H1 (cell line): ENCODE results near the gene SLC18A3. TPM values are rescaled to one million over a fixed set of nuclear protein-coding genes. Genes with fewer than 3 reads are reported as not detected.

Source experiments
- CTCF ChIA-PET: fragments of 300-600 bp; sonication (Branson Sonifier 250); formaldehyde crosslinking; loops from one replicate; lab custom pipeline; 2021; ENCODE audit not compliant: partially characterized antibody; lab: Charles Lee
- POLR2A ChIA-PET: fragments of 300-600 bp; sonication (Branson Sonifier 250); formaldehyde crosslinking; loops from one replicate; lab custom pipeline; 2021; ENCODE audit warnings: inconsistent platforms; ENCODE audit not compliant: partially characterized antibody; lab: Charles Lee
- DNase-seq, 2 experiments: peaks; one replicate each; pipeline versions ENCODE4 v3.0.0 to v3.0.0-alpha.2; 2010 to 2022; ENCODE audit warnings: low spot score in 2 of 2, low read depth in 1 of 2, mixed read lengths in 1 of 2
- FAIRE-seq: peaks from 2 replicates; lab custom pipeline; 2011; peaks lifted over from hg19 to GRCh38; lab: Jason Lieb, UNC
- H2AFZ ChIP-seq: 2 replicates; pipeline ENCODE4 v1.8.1; 2012; ENCODE audit warnings: low read length, inconsistent platforms
- H2AK5ac ChIP-seq: 2 replicates; pipeline ENCODE4 v1.6.1; 2013; ENCODE audit warnings: low read depth, low read length
- H2BK120ac ChIP-seq: replicated peaks from 2 replicates; pipeline ENCODE3; 2013; ENCODE audit warnings: low read depth, low read length, inconsistent platforms
- H2BK12ac ChIP-seq: 2 replicates; pipeline ENCODE4 v1.6.1; 2013; ENCODE audit warnings: low read depth, low read length
- H2BK15ac ChIP-seq: 2 replicates; pipeline ENCODE4 v1.6.1; 2013; ENCODE audit warnings: low read length
- H2BK20ac ChIP-seq: 2 replicates; pipeline ENCODE4 v1.6.1; 2013; ENCODE audit warnings: low read length
- H2BK5ac ChIP-seq: 2 replicates; pipeline ENCODE4 v1.6.1; 2013; ENCODE audit warnings: low read depth, low read length
- H3K14ac ChIP-seq: 2 replicates; pipeline ENCODE4 v1.6.1; 2013; ENCODE audit warnings: inconsistent platforms; ENCODE audit not compliant: insufficient read length
- H3K18ac ChIP-seq: 2 replicates; pipeline ENCODE4 v1.6.1; 2013; ENCODE audit warnings: low read length; ENCODE audit errors: extremely low read depth
- H3K23ac ChIP-seq: 2 replicates; pipeline ENCODE4 v1.6.1; 2013; ENCODE audit warnings: inconsistent platforms; ENCODE audit not compliant: insufficient read length
- H3K23me2 ChIP-seq: 2 replicates; pipeline ENCODE4 v1.6.1; 2013; ENCODE audit warnings: low read depth, low read length
- H3K27ac ChIP-seq: 2 replicates; pipeline ENCODE4 v1.6.1; 2011; ENCODE audit warnings: low read depth, low read length, inconsistent platforms
- H3K27me3 ChIP-seq, 4 experiments: replicated peaks in 1 of 4; 1 replicate in 1 of 4; 2 replicates in 3 of 4; pipeline versions ENCODE4 v1.6.1 to v1.8.1; 2011 to 2013; ENCODE audit warnings: low read length in 3 of 4, mild to moderate bottlenecking in 3 of 4, inconsistent platforms in 2 of 4, mixed read lengths in 2 of 4, moderate library complexity in 1 of 4; ENCODE audit not compliant: control insufficient read depth in 3 of 4, insufficient read depth in 3 of 4; ENCODE audit errors: extremely low read depth in 1 of 4
- H3K36me3 ChIP-seq, 4 experiments: 2 replicates each; pipeline versions ENCODE4 v1.6.1 to v1.8.1; 2011 to 2013; ENCODE audit warnings: mild to moderate bottlenecking in 4 of 4, low read length in 3 of 4, moderate library complexity in 2 of 4, control low read depth in 1 of 4, inconsistent platforms in 1 of 4; ENCODE audit not compliant: insufficient read depth in 4 of 4, control insufficient read depth in 2 of 4
- H3K4ac ChIP-seq: replicated peaks from 2 replicates; pipeline ENCODE3; 2013; ENCODE audit warnings: low read length, low read depth, mixed read lengths, inconsistent platforms; ENCODE audit not compliant: insufficient read length
- H3K4me1 ChIP-seq, 4 experiments: replicated peaks in 1 of 4; 1 replicate in 1 of 4; 2 replicates in 3 of 4; pipeline versions ENCODE4 v1.6.1 to v1.8.1; 2011 to 2013; ENCODE audit warnings: low read length in 3 of 4, inconsistent platforms in 2 of 4, mixed read lengths in 1 of 4; ENCODE audit not compliant: insufficient read depth in 4 of 4, control insufficient read depth in 3 of 4
- H3K4me2 ChIP-seq, 2 experiments: 2 replicates each; pipeline versions ENCODE4 v1.6.1 to v1.8.1; 2011 to 2013; ENCODE audit warnings: low read depth in 2 of 2, low read length in 2 of 2, control low read depth in 1 of 2, inconsistent platforms in 1 of 2, mild to moderate bottlenecking in 1 of 2; ENCODE audit not compliant: insufficient read depth in 1 of 2
- H3K4me3 ChIP-seq, 4 experiments: fragments of 200-600, 300-600 bp in 1 of 4; sonication (generic), shearing (Covaris generic), sonication (Bioruptor Twin) in 1 of 4; 2 replicates each; pipeline versions ENCODE4 v1.5.1 to v1.8.1; 2011 to 2016; ENCODE audit warnings: low read length in 4 of 4, low read depth in 3 of 4, control low read depth in 2 of 4, inconsistent platforms in 2 of 4, mild to moderate bottlenecking in 2 of 4, mixed read lengths in 1 of 4, moderate library complexity in 1 of 4; ENCODE audit not compliant: insufficient read depth in 2 of 4; ENCODE audit errors: extremely low read depth in 1 of 4
- H3K56ac ChIP-seq: replicated peaks from 2 replicates; pipeline ENCODE3; 2013; ENCODE audit warnings: low read depth, mild to moderate bottlenecking, mixed read lengths, low read length, inconsistent platforms; ENCODE audit not compliant: insufficient read length
- H3K79me1 ChIP-seq: 2 replicates; pipeline ENCODE4 v1.6.1; 2013; ENCODE audit warnings: low read depth, low read length, control low read depth
- H3K79me2 ChIP-seq, 2 experiments: 2 replicates each; pipeline versions ENCODE4 v1.6.1 to v1.8.1; 2012 to 2013; ENCODE audit warnings: low read length in 2 of 2, mild to moderate bottlenecking in 2 of 2, inconsistent platforms in 1 of 2; ENCODE audit not compliant: insufficient read depth in 2 of 2, control insufficient read depth in 1 of 2
- H3K9ac ChIP-seq, 4 experiments: replicated peaks in 1 of 4; 1 replicate in 1 of 4; 2 replicates in 3 of 4; pipeline versions ENCODE4 v1.6.1 to v1.8.1; 2011 to 2013; ENCODE audit warnings: low read depth in 3 of 4, low read length in 3 of 4, control low read depth in 2 of 4, mild to moderate bottlenecking in 2 of 4, moderate library complexity in 2 of 4, inconsistent platforms in 1 of 4; ENCODE audit errors: extremely low read depth in 1 of 4
- H3K9me3 ChIP-seq, 2 experiments: 2 replicates each; pipeline versions ENCODE4 v1.6.1 to v1.8.1; 2012 to 2013; ENCODE audit warnings: mild to moderate bottlenecking in 2 of 2, moderate library complexity in 2 of 2, control low read depth in 1 of 2, inconsistent platforms in 1 of 2, low read depth in 1 of 2, low read length in 1 of 2, mixed read lengths in 1 of 2; ENCODE audit not compliant: insufficient read depth in 2 of 2
- H4K20me1 ChIP-seq, 2 experiments: replicated peaks in 1 of 2; 2 replicates each; pipeline versions ENCODE3 to v1.8.1; 2011 to 2013; ENCODE audit warnings: inconsistent platforms in 2 of 2, low read length in 2 of 2, mild to moderate bottlenecking in 1 of 2; ENCODE audit not compliant: insufficient read depth in 2 of 2, control insufficient read depth in 1 of 2
- H4K5ac ChIP-seq: 2 replicates; pipeline ENCODE4 v1.6.1; 2013; ENCODE audit warnings: low read length, low read depth, mixed read lengths, inconsistent platforms; ENCODE audit not compliant: insufficient read length
- H4K8ac ChIP-seq: 2 replicates; pipeline ENCODE4 v1.8.0; 2013; ENCODE audit warnings: mild to moderate bottlenecking, moderate library complexity, low read length, inconsistent platforms; ENCODE audit not compliant: insufficient read depth; ENCODE audit errors: extremely low read depth
- H4K91ac ChIP-seq: replicated peaks from 2 replicates; pipeline ENCODE3; 2013; ENCODE audit warnings: low read length, mixed read lengths, inconsistent platforms; ENCODE audit not compliant: insufficient read length
- BACH1 ChIP-seq: IDR thresholded peaks from 2 replicates; pipeline ENCODE4 v1.6.1; 2012; ENCODE audit warnings: low read length, improper control_type of control experiment
- CEBPB ChIP-seq: IDR thresholded peaks from 2 replicates; pipeline ENCODE4 v1.6.1; 2012; ENCODE audit warnings: low read depth, low read length
- EGR1 ChIP-seq: IDR thresholded peaks from 2 replicates; pipeline ENCODE4 v1.6.1; 2011; ENCODE audit warnings: low read depth, low read length, borderline replicate concordance
- EZH2 ChIP-seq: fragments of 200-600 bp; sonication (generic); IDR thresholded peaks from 2 replicates; pipeline ENCODE4 v1.7.1; 2012; ENCODE audit warnings: low read depth, mild to moderate bottlenecking, moderate library complexity, low read length, inconsistent platforms; ENCODE audit not compliant: severe bottlenecking
- JUN ChIP-seq: IDR thresholded peaks from 2 replicates; pipeline ENCODE4 v1.6.1; 2011; ENCODE audit warnings: low read depth, mild to moderate bottlenecking, improper control_type of control experiment, low read length
- KDM5A ChIP-seq: fragments of 200-600 bp; IDR thresholded peaks from 2 replicates; pipeline ENCODE4 v1.7.1; 2012; ENCODE audit warnings: mild to moderate bottlenecking, low read length, inconsistent platforms, mixed read lengths
- WGBS, 2 experiments: shearing (Covaris generic) in 1 of 2; methylation state at CpG; one replicate each; pipeline versions ENCODE4 v1.1.6 to v1.1.7; 2013 to 2015; ENCODE audit warnings: low lambda C conversion rate in 2 of 2, mixed read lengths in 2 of 2, inconsistent platforms in 1 of 2, low coverage in 1 of 2, missing lambda C conversion rate in 1 of 2; ENCODE audit not compliant: insufficient replicate concordance in 2 of 2, insufficient coverage in 1 of 2, insufficient read length in 1 of 2; ENCODE audit errors: extremely low coverage in 1 of 2, missing lambda C conversion rate in 1 of 2; 5-methylcytosine and 5-hydroxymethylcytosine counted together
- polyA plus RNA-seq, 7 experiments: library from polyadenylated mRNA; depleted of rRNA in 3 of 7; stranded (reverse) in 5 of 7; unstranded in 2 of 7; fragments of >200 nt in 5 of 7; fragments of 200-250 nt in 2 of 7; gene quantifications; 1 replicate in 5 of 7; 2 replicates in 1 of 7; 4 replicates in 1 of 7; pipeline versions ENCODE4 v1.2.1 to v1.2.3, GENCODE V29; 2011 to 2013; ENCODE audit warnings: missing spikeins in 2 of 7, mixed read lengths in 2 of 7
- total RNA-seq: library from RNA; stranded (reverse); fragmentation: NEBNext Ultra II Directional; extraction: Animal tissue kit (Norgen Biotek cat#: 25700); gene quantifications from 2 replicates; pipeline ENCODE4 v1.2.1, GENCODE V29; 2021

Gene SLC18A3
- total and polyA plus RNA-seq, 2 of the 8 experiments (the other 6 are each of a cell fraction or from before 2014, with no cell fraction given) = 0.17 TPM; not detected in 1

DNA sequence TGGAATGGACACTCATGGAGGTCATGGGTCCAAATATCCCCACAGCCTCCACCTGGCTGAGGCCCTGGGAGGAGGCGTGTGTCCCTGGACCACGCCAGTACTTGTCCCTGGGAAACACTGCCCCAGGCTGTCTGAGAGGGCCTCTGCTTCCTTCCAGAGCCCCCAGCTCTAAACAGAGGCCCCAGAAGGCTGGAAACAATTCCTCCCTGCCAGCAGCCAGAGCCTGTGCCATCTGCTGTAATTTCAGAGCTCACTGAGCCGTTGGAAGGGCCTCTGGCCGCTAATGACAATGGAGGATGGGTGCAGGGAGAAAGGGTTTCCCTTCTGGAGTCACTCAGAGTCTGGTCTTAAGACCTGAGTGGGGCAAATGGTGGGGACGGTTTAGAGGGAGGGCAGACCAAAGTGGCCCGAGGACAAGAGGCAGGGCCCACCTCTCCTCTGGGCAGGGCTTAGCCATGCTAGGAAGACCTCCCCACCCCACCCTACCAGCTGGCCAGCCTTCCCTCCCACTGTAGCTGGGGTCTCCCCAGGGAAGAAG, 10.8 kb downstream of the SLC18A3 start:
- TF ChIP-seq EGR1 = no peak
- TF ChIP-seq EZH2 = no peak
- TF ChIP-seq KDM5A = no peak
- TF ChIP-seq JUN = no peak
- TF ChIP-seq CEBPB = no peak
- TF ChIP-seq BACH1 = no peak
- H3K9ac ChIP-seq = no peak overlapping the region
- peaks cover 4 to 29% (median 22%) of the 10 kb centered on the region in 4 experiments for H3K27me3 ChIP-seq
- no peak overlapping the region for H3K4ac ChIP-seq
- no peak overlapping the region for H3K4me3 ChIP-seq
- H3K4me1 ChIP-seq = no peaks in the 10 kb centered on the region
- H2AK5ac ChIP-seq = no peak overlapping the region
- no peaks in the 10 kb centered on the region for H3K36me3 ChIP-seq
- no peak overlapping the region for H2BK20ac ChIP-seq
- no peak overlapping the region for H3K23ac ChIP-seq
- no peak overlapping the region for H2BK15ac ChIP-seq
- no peak overlapping the region for H3K4me2 ChIP-seq
- no peak for FAIRE-seq
- no peak overlapping the region for H2BK5ac ChIP-seq
- H3K14ac ChIP-seq = no peak overlapping the region
- H4K20me1 ChIP-seq = peaks cover 1 to 2% of the 10 kb centered on the region in 2 experiments
- H4K5ac ChIP-seq = no peak overlapping the region
- H3K9me3 ChIP-seq = no peaks in the 10 kb centered on the region
- no peak overlapping the region for H4K8ac ChIP-seq
- H2AFZ ChIP-seq = no peak overlapping the region
- no peak for DNase-seq
- peaks cover 4% of the 10 kb centered on the region; the same call in 1 of the 2 replicates for H3K23me2 ChIP-seq
- no peak overlapping the region for H2BK12ac ChIP-seq
- POLR2A ChIA-PET = no interaction called here
- no peak overlapping the region for H3K27ac ChIP-seq
- no peak overlapping the region for H4K91ac ChIP-seq
- H3K79me1 ChIP-seq = no peaks in the 10 kb centered on the region
- CTCF ChIA-PET = interaction anchor here (0.6 to 4.4 kb wide), 10 partner anchors 8 to 169 kb away, joined by 3 to 13 read pairs (median 4); no protein-coding TSS in a partner anchor
- no peak overlapping the region for H3K18ac ChIP-seq
- 87% methylated on average over 6 of the region's 6 CpGs; no CpG with 5 or more reads in 1 of the 2 experiments for WGBS, 2 experiments
- H3K56ac ChIP-seq = no peak overlapping the region
- H3K79me2 ChIP-seq = no peaks in the 10 kb centered on the region
- H2BK120ac ChIP-seq = no peak overlapping the region
